OCI-LY3 (cell line): ENCODE results near the gene GTPBP1.

ENCODE experiments used
- CTCF ChIP-seq: fragments of 200-600, 300-600 bp; sonication (generic); IDR thresholded peaks from 2 replicates; pipeline ENCODE4 v1.5.1; 2014; ENCODE audit warnings: antibody characterized with exemption, low read length, low read depth
- EZH2phosphoT487 ChIP-seq: fragments of 200-600 bp; shearing (Covaris generic); IDR thresholded peaks from 2 replicates; pipeline ENCODE4 v1.6.1; 2018; ENCODE audit warnings: antibody characterized with exemption, mixed run types, low read depth

DNA sequence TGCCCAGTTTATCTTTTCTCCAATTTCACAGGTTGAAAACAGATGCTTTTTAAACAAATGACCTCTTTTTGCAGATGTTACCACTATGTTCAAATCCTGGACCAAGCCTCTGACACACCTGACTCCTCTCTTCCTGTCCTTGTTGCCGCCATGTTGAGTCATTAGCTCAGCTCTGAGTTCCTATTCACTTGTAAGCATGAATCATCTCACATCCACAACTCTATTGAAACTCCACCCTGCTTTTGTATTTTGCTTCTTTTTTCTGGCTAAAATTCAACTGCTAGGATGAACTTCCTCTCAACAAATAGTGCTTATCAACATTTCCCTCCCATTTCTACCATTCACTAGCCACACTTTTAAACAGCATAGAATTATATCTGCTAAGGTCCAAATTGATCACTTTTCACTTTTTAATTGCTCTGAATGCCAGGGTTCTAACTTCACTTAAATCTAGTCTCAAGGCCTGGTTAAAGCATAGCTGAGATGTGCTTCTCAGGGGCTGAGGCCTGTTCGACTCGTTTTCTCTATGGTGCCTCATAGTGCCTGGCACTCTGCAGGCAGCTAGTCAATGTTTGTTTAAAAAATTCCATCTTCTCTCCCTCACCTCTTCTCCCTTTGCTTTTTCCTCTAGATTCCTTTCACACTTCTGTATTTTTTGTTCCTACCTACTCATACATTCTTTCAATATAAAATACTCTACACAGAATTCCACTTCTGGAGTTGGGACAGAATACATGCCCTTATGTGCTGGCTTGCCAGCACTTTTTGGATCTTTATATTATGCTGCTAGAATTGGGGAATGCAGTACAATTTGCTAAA lies 8.9 kb upstream of the GTPBP1 start:
- TF ChIP-seq CTCF: no peak
- no peak for TF ChIP-seq EZH2phosphoT487
